ENCODE measurements around the gene RRN3. TPM values are rescaled to one million over a fixed set of nuclear protein-coding genes. Genes with fewer than 3 reads are reported as not detected.

Gene RRN3
- 30.1 to 48.5 TPM (median 42.9 TPM) in 5 replicates for total RNA-seq (2022; extraction: Qiagen RNA extraction; ENCODE audit: low read depth)

GRCh38 chr16:15093955-15094827 is at the start of gene RRN3:
Gene RRN3, minus strand, starts transcription at chr16:15094272. Its CDS starts 39 bp downstream, at chr16:15094233.

Other genes with a start within 250 kb of the RRN3 start
- 34.4 to 48.9 TPM (median 45.0 TPM) in 5 replicates for gene NPIPA1, start 156.8 kb downstream of the RRN3 start, total RNA-seq (2022; extraction: Qiagen RNA extraction; ENCODE audit: low read depth)
- 62.8 to 67.5 TPM (median 64.6 TPM) in 5 replicates for gene PDXDC1, start 119.2 kb downstream of the RRN3 start, total RNA-seq (2022; extraction: Qiagen RNA extraction; ENCODE audit: low read depth)
- 43.1 to 45.9 TPM (median 43.9 TPM) in 5 replicates for gene NTAN1, start 38.2 kb downstream of the RRN3 start, total RNA-seq (2022; extraction: Qiagen RNA extraction; ENCODE audit: low read depth)